NCI-H1694 treated with DMSO at 0.1 percent for 48 hours (cell line): Measurements from ENCODE around the gene RAB8B.

Experiments
- DNase-seq: peaks from one replicate; lab custom pipeline; 2025; lab: John Stamatoyannopoulos, UW

Gene RAB8B

DNA sequence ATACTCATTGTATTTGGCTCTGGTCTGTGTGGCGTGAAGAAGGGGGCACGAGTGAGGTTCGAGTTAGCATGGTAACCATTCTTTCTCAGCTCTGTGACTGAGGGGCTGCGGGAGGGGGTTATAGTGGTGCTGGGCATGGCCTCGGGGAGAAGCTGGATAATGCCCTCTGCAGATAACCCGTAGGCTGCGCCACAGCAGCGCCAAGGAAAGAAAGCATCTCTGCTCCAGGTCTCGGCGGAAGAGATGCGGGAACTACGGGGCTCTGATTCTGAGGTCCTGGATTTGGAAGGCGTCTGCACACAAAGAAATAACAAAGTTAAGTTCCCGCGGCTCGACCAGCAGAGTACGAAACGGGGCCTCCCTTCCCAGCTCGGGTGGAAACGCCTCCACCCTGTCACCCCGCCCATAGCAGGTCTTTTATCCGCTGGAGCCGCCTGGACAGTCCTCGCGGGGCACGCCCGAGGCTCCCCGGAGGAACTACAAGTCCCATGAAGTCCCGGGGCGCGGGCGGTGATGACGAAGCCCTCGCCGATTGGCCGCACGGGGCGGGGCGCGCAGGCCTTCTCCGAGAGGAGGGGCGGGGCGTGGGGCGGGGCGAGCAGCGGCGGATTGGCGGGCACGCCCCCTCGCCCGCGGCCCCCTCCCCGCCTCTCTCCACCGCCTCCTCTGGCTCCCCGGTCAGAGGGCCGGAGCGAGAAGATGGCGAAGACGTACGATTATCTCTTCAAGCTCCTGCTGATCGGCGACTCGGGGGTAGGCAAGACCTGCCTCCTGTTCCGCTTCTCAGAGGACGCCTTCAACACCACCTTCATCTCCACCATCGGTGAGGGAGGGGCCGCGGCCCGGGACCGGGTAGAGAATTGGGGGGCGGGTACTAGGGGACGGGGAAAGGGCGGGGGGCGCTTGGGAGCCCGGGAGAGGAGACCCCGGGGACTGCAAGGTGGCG, at the start of gene RAB8B:
RAB8B (plus strand) TSS at position 681 of the 946 bp plus-strand sequence; CDS start at position 700, 19 bp downstream.
- DNase-seq: peak; percentile 87

DNA sequence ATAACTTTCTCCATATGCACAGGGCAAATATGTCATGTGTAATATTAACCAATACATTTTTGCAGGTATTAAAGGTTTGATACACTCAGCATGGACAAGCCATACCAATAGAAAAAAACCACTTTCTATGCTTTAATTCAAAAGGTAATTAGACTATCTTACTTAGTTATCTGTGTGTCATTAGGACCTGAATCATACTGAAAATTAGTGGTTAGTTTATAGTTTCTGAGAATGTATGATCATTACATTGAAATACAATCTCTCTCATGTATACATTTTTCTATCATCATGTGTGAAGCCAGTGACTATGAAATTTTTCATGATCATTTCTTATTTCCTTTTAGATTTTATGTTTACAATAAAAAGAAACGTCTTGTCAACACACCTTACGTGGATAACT, 48.5 kb upstream of the RAB8B start:
- DNase-seq: no peak

DNA sequence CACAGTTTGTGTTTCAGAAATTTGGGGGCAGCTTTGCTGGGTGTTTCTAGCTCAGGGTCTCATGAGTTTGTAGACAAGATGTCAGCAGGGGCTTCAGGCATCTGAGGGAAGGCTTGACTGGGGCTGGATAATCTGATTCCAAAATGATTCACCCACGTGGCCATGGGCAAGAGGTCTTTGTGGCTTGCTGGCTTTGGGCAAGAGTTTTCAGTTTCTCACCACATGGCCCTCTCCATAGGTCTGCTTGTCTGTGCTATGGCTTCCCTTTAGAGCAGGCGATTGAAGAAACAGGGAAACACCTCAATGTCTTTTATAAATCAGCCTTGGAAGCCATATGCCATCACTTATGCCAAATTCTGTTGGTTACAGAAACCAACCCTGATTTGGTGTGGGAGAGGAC, 44.0 kb upstream of the RAB8B start:
- no peak for DNase-seq

DNA sequence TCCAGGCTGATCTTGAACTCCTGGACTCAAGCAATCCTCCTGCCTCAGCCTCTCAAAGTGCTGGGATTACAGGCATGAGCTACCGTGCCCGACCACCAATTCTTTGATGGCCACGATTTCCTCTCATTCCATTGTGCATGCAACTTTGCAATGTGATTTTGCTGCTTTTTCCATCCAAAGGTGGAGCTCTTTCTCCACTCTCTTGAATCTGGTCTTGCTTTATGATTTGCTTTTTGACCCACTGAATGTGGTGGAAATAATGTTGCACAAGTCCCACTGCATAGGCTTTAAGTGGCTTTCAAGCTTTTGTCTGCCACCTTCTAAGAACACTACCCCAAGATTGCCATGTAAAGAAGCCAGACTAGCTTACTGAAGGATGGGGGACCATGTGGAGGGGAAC, 42.7 kb upstream of the RAB8B start:
- DNase-seq: no peak

DNA sequence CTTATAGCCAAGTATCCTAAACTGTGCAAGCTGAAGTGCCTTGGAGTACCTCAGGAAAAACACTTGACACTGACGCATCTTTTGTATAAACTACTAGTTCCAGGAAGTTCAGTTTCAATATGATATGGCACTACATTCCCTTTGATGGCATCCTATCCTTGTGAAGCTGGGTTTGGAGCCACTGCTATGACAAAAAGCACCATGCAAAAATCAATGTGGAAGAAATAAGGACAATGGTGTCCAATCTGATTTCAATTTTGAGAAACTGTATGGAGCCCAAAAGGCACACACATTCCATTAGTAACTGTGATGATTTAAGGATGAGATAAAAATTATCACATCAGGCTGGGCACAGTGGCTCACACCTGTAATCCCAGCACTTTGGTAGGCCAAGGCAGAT, 37.7 kb upstream of the RAB8B start:
- no peak for DNase-seq

DNA sequence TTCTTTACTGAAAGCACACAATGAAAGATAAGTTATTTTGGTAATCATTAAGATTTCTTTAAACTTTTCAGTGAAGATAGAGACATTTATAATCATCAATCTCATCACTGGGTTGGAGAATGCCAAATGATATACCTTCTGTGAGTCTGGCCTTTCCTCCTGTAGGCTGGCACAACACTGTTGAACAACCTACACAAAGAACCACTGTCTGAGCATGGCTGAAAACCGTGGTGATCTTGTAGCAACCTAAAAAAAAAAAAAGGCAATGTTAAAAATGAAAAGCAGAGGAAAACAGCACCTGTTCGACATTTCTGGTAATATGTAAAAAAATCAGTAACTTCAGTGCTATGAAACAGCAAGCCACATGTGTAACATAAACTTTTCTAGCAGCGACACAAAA, 33.9 kb upstream of the RAB8B start:
- DNase-seq: no peak

DNA sequence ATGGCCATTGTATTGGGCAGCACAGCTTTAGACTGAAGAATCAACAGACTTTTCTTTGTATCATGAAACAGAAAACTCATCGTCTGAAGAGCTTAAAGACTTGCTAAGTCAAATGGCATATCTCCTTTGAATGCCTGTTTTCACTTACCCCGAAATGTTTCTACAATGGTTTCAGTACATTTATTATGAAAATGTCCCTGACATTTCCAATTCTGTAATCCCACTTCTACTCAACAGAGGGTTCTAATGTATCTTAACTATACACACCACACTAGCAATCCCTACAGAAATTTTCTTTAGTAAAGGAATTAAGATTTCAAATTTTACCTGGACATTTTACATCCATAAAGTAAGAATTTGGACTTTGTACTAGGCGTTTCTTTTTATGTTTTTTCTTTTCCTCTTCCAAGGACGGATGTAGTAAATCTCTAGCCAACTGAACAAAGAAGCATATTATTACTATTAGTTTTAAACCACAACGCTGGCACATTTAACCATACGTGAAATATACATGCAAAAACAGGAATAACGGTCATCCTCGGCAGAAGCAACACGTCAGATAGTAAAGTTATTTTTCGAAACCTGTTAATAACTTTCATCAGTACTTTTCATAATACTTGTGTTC, 33.2 kb upstream of the RAB8B start:
- DNase-seq: no peak

DNA sequence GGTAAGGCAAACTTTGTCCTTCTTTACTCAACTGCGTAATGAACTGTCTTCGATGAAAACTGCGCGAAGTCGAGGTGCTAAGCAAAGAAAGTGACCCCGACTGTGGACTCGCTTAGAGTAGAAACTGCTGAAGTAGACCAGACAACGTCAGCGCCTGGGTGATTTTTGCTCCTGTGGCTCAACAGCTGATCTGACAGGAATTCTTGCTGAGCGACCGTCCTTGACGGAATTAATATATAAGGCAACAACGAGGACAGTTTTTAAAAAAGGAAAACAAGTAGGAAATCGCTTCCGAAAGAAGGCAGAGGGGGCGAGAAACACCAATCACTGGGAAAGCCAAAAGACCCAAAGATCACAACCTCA, 32.7 kb upstream of the RAB8B start:
- no peak for DNase-seq

DNA sequence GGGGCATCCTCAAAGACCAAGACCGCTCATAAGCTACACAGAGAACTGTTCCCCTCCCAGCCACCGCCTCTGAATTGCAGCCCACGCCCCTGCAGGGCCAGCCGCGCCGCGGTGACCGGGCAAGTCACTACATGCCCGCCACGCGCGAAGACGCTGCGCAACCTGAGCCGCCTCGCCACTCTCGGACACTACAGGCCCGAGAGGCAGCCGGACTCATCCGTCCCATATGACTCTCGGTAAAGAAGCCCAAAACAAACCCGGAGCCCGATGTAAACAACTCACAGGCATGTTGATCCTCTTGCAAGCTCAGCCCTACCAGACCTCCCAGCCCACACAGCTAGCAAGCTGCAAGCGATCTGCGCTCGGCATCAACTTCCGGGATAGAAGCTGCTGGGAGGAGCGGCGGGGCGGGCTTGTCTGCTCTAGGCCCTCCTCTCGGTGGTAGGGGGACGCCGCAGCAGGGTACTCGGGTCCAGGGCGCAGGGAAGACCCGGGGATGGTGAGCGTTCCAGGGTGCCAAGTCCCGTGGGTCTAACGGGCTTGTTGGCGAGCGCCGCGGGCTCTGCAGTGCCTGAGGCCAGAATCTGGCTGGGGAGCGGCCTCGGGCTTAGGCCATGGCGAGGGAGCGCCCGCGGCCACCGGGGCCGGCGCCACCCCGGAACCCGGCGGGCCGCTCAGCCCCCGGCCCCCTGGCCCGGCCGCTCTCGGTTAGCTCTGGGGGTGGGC, 32.1 kb upstream of the RAB8B start, which contains the start of gene RPS27L:
RPS27L (minus strand) TSS at position 360 of the 726 bp plus-strand sequence; CDS start at position 288, 72 bp downstream.
- peak; percentile 71 for DNase-seq

DNA sequence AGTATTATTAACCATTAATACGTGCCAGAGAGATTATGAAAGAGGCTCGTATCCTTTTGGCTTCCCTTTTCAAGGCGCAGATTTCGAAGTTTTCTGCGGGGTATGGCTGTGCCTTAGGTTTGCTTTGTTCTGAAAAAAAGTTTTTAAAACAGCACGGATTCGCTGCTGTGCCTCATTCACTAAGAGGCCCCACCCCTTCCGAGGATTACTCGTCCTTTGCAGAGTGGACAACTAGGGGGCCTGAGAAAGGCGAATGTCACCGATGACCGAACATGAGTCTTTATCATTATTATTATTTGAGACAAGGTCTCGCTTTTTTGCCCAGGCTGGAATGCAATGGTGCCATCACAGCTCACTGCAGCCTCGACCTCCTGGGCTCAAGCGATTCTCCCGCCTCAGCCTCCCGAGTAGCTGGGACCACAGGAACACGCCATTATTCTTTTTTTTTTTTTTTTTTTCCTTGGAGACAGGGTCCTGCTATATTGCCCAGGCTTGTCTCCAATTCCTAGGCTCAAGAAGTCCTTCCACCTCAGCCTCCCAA, 31.4 kb upstream of the RAB8B start:
- DNase-seq: no peak

DNA sequence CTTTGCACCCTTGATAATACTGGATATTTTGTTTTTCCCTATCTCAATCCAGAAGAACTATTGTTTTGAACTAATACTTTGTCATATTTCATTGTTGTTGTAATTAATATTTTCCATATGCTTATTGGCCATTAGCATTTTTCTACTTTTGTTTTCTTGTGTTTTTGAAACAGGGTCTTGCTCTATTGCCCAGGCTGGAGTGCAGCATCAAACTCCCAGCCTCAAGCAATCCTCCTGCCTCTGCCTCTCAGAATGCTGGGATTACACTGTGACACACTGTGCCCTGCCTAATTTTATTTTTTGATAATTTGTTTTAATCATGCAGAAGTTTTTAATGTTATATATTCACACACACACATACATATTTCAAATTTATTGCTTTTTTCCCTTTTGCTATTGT, 28.8 kb upstream of the RAB8B start:
- no peak for DNase-seq

DNA sequence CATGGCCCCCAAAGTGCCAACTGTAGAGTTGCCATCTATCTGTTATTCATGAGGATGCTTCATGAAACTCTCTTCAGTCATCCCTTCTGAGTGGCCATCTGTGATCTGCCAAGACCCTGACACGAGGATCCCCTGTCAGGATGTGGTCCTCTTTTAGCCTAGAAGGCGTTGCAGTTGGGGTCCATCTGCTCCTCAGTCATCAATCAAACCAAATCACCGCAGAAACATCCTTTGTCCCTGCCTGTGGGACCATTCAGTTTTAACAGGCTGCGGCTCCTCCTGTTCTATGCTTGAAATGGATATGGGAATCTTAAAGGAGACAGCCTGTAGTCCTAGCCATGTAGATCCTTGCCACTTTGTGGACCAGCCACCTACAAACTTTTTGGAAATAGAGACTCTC, 26.2 kb upstream of the RAB8B start:
- DNase-seq: no peak

DNA sequence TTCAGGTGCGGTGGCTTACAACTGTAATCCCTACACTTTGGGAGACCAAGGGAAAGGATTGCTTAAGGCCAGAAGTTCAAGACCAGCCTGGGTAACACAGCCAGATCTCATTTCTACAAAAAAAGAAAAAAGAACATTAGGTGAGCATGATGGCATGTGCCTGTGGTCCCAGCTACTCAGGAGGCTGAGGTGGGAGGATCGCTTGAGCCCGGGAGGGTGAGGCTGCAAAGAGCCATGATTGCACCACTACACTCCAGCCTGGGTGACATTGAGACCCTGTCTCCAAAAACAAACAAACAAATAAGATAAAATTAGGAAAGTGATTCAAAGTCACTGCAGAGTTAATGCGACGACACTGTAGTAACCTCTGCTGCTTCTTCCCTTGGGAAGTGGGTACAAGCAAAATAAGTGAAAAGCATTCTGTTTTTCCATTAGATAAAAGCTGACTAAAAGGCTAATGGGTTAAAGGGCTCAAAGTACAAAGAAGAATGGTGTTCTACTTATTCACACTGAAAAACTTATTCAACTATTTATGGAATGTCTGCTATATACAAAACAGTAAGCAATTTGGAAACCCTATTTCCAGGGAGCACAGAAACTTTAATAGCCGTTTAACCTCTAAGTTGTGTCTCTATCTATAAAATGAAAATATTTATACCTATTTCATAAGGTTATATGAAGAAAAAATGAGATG, 24.1 kb upstream of the RAB8B start:
- no peak for DNase-seq

DNA sequence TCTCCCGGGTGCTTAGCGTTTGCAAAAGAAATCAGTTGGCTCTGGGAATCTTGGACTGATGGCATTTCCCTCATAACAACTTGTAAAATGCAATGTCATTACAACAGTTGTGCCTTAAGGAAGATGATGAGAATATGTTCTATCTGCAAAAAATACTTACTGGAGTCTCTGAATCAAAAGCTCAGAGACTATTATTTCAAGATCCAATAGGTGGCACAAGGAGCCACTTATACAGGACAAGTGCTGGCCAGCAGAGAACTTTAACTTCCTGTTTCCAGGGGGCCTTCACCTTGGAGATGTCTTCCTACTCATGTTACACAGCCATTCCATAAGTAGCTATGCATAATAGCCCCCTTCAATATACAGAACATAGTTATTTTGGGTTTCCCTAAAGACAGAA, 23.2 kb upstream of the RAB8B start:
- no peak for DNase-seq

DNA sequence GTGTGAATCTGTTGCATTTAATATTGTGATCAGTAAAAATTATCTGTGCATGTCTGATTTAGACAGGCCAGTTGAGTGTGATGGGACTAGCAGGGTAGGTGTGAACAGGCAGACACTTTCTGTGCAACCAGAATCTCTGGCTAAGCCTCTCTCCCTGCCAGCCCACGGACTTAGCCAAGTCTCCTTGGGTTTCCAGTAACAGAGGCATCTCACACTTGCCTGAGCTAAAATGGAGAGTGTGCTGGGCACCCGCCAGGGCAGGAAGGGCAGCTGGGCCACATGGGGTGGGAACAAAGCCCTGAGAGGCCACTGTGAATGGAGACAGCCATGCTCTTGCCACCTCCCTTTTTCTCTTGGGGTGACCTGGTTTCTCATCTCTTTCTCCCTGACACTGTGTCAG, 19.6 kb upstream of the RAB8B start:
- no peak for DNase-seq

DNA sequence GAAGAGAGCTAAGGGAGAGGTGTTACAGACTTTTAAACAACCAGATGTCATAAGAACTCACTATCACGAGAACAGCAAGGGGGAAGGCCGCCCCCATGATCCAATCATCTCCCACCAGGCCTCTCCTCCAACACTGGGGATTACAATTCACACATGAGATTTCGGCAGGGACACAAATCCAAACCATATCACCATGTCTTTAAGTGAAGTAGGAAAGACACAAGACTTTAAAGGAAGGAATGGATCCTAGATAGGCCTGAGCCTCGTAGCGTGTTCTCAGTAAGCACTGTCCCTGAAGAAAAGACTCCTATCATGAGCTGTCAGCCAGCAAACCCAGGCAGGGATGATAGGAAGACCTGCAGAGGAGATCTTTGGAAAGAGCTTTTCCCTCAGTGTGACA, 17.0 kb upstream of the RAB8B start:
- DNase-seq: no peak

DNA sequence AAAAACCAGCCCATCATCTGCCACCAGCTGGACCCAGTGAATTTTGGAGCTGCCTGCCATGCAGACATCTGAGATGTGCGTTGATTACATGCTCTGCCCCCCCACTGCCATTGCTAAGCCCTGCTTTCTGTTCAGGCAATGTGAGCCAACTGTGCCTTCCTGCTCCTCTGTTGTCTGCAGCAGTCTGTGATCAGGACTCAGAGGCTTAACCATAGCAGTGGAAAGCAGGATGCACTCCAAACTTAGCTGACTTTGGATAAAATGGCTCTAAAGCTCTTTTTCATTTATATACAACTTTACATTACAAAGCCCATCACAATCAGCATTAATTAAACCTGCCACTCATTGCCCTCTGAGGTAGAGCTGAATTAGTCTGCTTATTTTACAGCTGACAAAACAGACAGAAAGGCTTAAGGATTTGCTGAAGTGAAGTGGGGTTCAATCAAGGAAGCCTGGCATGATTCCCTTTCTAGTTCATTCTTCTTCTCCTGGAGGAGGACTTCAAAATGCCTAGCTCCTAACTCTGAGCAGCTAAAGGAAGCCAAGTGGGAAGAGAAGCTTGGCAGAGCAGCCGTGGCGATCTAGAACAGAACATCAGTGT, 16.5 kb upstream of the RAB8B start:
- peak; percentile 31 for DNase-seq

DNA sequence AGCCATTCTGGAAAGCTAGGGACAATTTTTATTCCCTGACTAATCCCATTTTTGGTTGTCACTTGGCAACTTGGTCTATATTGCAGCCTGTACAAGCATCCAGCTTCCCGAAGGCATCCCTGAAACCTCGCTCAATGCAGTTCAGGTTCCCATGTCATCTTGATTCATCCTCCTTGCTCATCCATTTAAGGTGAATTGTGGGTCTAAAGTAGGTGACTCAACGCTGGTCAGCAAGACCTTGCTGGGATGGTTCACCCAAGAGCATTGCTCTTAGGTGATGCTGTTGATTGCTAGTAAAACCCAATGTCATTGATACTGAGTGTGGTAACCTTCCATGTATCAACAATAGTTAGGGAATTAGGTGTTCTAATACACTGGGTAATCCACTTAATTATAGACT, 13.1 kb upstream of the RAB8B start:
- no peak for DNase-seq

DNA sequence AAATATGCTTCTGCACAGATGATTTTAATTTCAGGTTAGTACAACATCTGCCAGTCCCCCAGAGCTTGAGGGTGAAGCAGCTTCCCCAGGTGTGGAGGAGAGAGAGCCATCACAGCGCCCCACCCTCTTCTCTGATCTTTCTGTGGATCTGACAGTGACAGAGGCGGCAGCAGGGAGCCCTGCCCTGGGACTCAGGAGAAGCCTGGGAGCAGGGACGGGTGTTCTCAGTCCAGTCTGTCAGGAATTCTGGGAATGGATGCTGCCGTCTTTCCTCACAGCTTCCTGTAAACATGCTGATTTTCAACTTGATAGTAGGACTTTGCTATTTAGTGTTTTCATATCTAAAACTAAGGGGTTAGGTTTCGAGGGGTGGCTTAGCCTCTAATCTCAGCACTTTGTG, 11.4 kb upstream of the RAB8B start:
- DNase-seq: no peak

DNA sequence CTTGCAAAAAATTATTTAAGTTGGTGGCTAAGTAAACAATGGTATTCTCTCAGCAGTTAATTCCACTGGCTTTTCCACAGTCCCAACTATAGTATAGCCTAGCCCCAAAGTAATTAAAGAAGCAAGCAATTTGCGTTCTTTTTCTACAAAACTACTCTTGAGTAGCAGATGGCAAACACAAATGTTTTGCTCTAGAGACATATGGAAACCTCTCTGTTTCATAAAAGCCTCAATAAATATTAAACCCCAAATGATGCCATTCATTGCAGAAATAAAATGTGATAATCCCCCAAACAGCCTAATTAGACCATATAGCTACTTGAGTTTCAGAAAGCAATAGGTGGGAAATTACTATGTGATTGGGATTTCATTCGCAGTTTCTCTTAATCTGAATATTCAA, 8.7 kb upstream of the RAB8B start:
- DNase-seq: peak; percentile 32

DNA sequence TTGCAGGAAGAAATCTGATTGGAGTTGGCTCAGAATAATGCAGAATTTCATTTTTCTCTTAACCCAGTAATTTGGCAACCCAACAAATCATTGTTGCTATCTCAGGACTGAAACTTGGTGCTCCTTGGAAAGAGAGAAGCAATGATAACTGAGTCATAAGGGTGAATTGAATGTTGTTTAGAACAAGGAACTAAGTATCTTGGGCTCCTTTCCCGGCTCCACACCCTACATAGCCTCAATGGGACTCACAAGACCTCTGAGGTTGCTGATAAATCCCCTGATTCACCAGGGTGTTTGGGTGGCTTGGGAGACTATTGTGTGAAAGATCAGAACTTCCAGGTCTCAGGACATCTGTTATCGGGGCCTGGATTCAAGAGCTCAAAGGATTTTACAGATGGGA, 7.8 kb upstream of the RAB8B start:
- DNase-seq: no peak

DNA sequence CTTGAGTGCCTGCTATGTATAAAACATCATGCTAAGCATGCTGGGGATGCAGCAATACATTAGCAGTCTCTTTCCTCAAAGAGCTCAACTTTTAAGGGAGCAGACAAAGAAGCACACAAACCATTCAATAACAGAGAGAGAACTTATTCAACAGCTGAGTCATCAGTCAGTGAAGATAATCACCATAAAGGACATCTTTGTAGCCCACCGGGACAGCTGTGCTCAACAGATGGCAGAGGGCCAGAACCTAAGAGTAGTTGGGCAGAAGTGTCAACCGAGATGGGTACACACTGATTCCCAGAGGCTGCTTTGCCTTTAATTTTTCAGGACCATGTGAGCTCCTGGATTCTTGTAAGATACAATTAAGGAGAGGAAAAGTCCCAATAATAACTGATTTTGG, 4.2 kb upstream of the RAB8B start:
- no peak for DNase-seq
